IPS DF 19.7 (cell line): ENCODE results near the gene ANKEF1.

Experiments
- DNase-seq: peaks from one replicate; pipeline ENCODE4 v3.0.0-alpha.2; 2013; ENCODE audit warnings: low read depth, low spot score

ANKEF1 gene

DNA sequence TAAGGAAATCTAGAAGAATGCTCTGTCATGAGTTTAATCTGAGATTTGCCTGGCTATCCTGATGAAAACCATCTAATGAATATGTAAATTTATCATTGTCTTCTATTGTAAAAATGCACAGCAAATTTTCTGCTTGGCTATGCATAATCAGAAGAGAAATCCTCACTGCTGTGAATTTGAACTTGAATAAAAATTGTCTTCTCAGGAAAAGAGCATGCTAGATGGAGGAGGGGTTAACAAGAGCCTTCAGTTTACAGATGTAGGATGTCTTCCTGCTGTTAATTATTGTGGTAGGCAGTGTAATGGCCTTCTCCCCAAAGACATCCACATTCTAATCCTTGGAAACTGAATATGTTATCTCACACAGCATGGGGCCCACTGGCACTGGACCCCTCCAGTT is 45.8 kb downstream of the ANKEF1 start:
- DNase-seq = no peak

- DNase-seq = no peak
Observed at GRCh38 chr20:10089871-10090587, 55.2 kb downstream of the ANKEF1 start.

DNA sequence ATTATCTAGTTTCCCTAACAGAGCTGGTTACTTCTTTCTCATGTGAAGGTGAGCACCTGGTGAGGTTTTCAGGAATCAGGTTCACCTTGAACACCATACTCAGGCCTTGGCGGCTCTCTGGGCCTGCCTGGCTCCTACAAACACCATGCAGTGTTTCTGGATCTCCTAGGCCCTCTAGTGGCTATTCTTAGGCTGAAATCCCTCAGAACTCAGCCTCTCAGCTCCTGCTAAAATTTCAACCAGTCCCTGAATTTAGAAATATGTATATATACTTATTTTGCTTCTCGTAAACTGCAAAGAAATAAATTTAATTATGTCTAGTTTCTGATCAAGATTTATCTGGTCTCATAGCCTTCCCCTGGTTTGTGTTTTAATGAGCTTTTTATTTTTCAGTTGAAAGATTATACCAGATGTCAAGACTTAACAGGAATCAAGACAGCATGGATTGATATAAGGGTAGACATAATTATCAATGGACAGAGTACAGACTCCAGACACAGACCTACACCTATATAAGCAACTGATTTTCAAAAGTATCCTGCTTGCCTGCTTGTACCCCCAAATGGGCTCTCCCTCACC is 55.9 kb downstream of the ANKEF1 start:
- no peak for DNase-seq

- no peak for DNase-seq
Observed at GRCh38 chr20:10093087-10093591, 58.4 kb downstream of the ANKEF1 start.

GRCh38 chr20:10094566-10095173 is 59.9 kb downstream of the ANKEF1 start:
- DNase-seq = no peak

- DNase-seq = no peak
Observed at GRCh38 chr20:10096790-10097189, 62.0 kb downstream of the ANKEF1 start.

GRCh38 chr20:10105046-10105445 is 70.3 kb downstream of the ANKEF1 start:
- no peak for DNase-seq
